ENCODE measurements around the gene OSER1.

Gene OSER1

GRCh38 chr20:44159711-44160110 lies 50.9 kb downstream of the OSER1 start:
- Histone ChIP-seq H3K27ac (ENCODE audit: low read depth, low read length) (no peak overlapping the region), H2AFZ (ENCODE audit: low read length, unreplicated experiment) (no peak overlapping the region), H3K4me1 (ENCODE audit: control insufficient read depth, insufficient read depth, low read length, unreplicated experiment) (no peaks in the 10 kb centered on the region), H3K4me3 (ENCODE audit: low read depth, low read length) (no peak overlapping the region), H3K27me3 (ENCODE audit: insufficient read depth, low read length) (peaks cover 20% of the 10 kb centered on the region), H3K36me3 (ENCODE audit: insufficient read depth, low read length) (no peaks in the 10 kb centered on the region), H3K79me2 (ENCODE audit: control insufficient read depth, insufficient read depth, low read length, unreplicated experiment) (no peaks in the 10 kb centered on the region)

- H2AFZ ChIP-seq (ENCODE audit: low read length, unreplicated experiment) = no peak overlapping the region
- H3K79me2 ChIP-seq (ENCODE audit: control insufficient read depth, insufficient read depth, low read length, unreplicated experiment) = no peaks in the 10 kb centered on the region
- no peak overlapping the region for H3K4me3 ChIP-seq (ENCODE audit: low read depth, low read length)
- H3K27me3 ChIP-seq (ENCODE audit: insufficient read depth, low read length) = peaks cover 20% of the 10 kb centered on the region
- no peaks in the 10 kb centered on the region for H3K36me3 ChIP-seq (ENCODE audit: insufficient read depth, low read length)
- H3K27ac ChIP-seq (ENCODE audit: low read depth, low read length) = no peak overlapping the region
- H3K4me1 ChIP-seq (ENCODE audit: control insufficient read depth, insufficient read depth, low read length, unreplicated experiment) = no peaks in the 10 kb centered on the region
Measured at GRCh38 chr20:44159125-44159524, 51.4 kb downstream of the OSER1 start.

GRCh38 chr20:44157061-44157460 lies 53.5 kb downstream of the OSER1 start:
- no peaks in the 10 kb centered on the region for H3K36me3 ChIP-seq (ENCODE audit: insufficient read depth, low read length)
- H3K4me1 ChIP-seq (ENCODE audit: control insufficient read depth, insufficient read depth, low read length, unreplicated experiment) = no peaks in the 10 kb centered on the region
- H2AFZ ChIP-seq (ENCODE audit: low read length, unreplicated experiment) = no peak overlapping the region
- H3K27ac ChIP-seq (ENCODE audit: low read depth, low read length) = no peak overlapping the region
- H3K4me3 ChIP-seq (ENCODE audit: low read depth, low read length) = no peak overlapping the region
- no peaks in the 10 kb centered on the region for H3K79me2 ChIP-seq (ENCODE audit: control insufficient read depth, insufficient read depth, low read length, unreplicated experiment)
- peaks cover 16% of the 10 kb centered on the region for H3K27me3 ChIP-seq (ENCODE audit: insufficient read depth, low read length)

GRCh38 chr20:44154521-44155001 lies 56.0 kb downstream of the OSER1 start:
- Histone ChIP-seq H3K27me3 (ENCODE audit: insufficient read depth, low read length) (peaks cover 16% of the 10 kb centered on the region), H3K79me2 (ENCODE audit: control insufficient read depth, insufficient read depth, low read length, unreplicated experiment) (no peaks in the 10 kb centered on the region), H3K36me3 (ENCODE audit: insufficient read depth, low read length) (no peaks in the 10 kb centered on the region), H3K27ac (ENCODE audit: low read depth, low read length) (no peak overlapping the region), H3K4me3 (ENCODE audit: low read depth, low read length) (no peak overlapping the region), H3K4me1 (ENCODE audit: control insufficient read depth, insufficient read depth, low read length, unreplicated experiment) (no peaks in the 10 kb centered on the region), H2AFZ (ENCODE audit: low read length, unreplicated experiment) (no peak overlapping the region)

GRCh38 chr20:44153636-44154043 lies 56.9 kb downstream of the OSER1 start:
- Histone ChIP-seq H3K27me3 (ENCODE audit: insufficient read depth, low read length) (peaks cover 10% of the 10 kb centered on the region), H3K4me3 (ENCODE audit: low read depth, low read length) (no peak overlapping the region), H3K27ac (ENCODE audit: low read depth, low read length) (no peak overlapping the region), H3K4me1 (ENCODE audit: control insufficient read depth, insufficient read depth, low read length, unreplicated experiment) (no peaks in the 10 kb centered on the region), H3K36me3 (ENCODE audit: insufficient read depth, low read length) (no peaks in the 10 kb centered on the region), H3K79me2 (ENCODE audit: control insufficient read depth, insufficient read depth, low read length, unreplicated experiment) (no peaks in the 10 kb centered on the region), H2AFZ (ENCODE audit: low read length, unreplicated experiment) (no peak overlapping the region)

GRCh38 chr20:44151621-44152416 lies 58.8 kb downstream of the OSER1 start:
- Histone ChIP-seq H3K4me3 (ENCODE audit: low read depth, low read length) (no peak overlapping the region), H3K27ac (ENCODE audit: low read depth, low read length) (no peak overlapping the region), H3K4me1 (ENCODE audit: control insufficient read depth, insufficient read depth, low read length, unreplicated experiment) (no peaks in the 10 kb centered on the region), H3K27me3 (ENCODE audit: insufficient read depth, low read length) (peaks cover 2% of the 10 kb centered on the region), H2AFZ (ENCODE audit: low read length, unreplicated experiment) (no peak overlapping the region), H3K36me3 (ENCODE audit: insufficient read depth, low read length) (no peaks in the 10 kb centered on the region), H3K79me2 (ENCODE audit: control insufficient read depth, insufficient read depth, low read length, unreplicated experiment) (no peaks in the 10 kb centered on the region)

- Histone ChIP-seq H3K79me2 (ENCODE audit: control insufficient read depth, insufficient read depth, low read length, unreplicated experiment) (no peaks in the 10 kb centered on the region), H3K36me3 (ENCODE audit: insufficient read depth, low read length) (no peaks in the 10 kb centered on the region), H3K27ac (ENCODE audit: low read depth, low read length) (no peak overlapping the region), H3K4me3 (ENCODE audit: low read depth, low read length) (no peak overlapping the region), H2AFZ (ENCODE audit: low read length, unreplicated experiment) (no peak overlapping the region), H3K27me3 (ENCODE audit: insufficient read depth, low read length) (no peaks in the 10 kb centered on the region), H3K4me1 (ENCODE audit: control insufficient read depth, insufficient read depth, low read length, unreplicated experiment) (no peaks in the 10 kb centered on the region)
Measured at GRCh38 chr20:44146272-44146671, 64.3 kb downstream of the OSER1 start.

All from ACC112 (cell line).